ENCODE results near the gene PRRG4. TPM values are rescaled to one million over a fixed set of nuclear protein-coding genes. Genes with fewer than 3 reads are reported as not detected.

PRRG4 gene
- total RNA-seq, 1 donor from 2014 or later, result 3.0 TPM

GRCh38 chr11:32905028-32905667 is 75.4 kb downstream of the PRRG4 start:
- intact Hi-C loops (cut with DNase I), result no loop called here
- TF ChIP-seq, protein P1, sequence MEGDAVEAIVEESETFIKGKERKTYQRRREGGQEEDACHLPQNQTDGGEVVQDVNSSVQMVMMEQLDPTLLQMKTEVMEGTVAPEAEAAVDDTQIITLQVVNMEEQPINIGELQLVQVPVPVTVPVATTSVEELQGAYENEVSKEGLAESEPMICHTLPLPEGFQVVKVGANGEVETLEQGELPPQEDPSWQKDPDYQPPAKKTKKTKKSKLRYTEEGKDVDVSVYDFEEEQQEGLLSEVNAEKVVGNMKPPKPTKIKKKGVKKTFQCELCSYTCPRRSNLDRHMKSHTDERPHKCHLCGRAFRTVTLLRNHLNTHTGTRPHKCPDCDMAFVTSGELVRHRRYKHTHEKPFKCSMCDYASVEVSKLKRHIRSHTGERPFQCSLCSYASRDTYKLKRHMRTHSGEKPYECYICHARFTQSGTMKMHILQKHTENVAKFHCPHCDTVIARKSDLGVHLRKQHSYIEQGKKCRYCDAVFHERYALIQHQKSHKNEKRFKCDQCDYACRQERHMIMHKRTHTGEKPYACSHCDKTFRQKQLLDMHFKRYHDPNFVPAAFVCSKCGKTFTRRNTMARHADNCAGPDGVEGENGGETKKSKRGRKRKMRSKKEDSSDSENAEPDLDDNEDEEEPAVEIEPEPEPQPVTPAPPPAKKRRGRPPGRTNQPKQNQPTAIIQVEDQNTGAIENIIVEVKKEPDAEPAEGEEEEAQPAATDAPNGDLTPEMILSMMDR (IDR thresholded peaks at IDR 0.05), result no peak
- H3K27ac ChIP-seq, result no peak overlapping the region

More at GRCh38 chr11:32905028-32905667, 75.4 kb downstream of the PRRG4 start:
- no peaks in the 10 kb centered on the region for H3K36me3 ChIP-seq
- no peak overlapping the region for H3K4me3 ChIP-seq
- no peaks in the 10 kb centered on the region for H3K4me1 ChIP-seq
- H3K9me3 ChIP-seq, result no peaks in the 10 kb centered on the region
- H3K27me3 ChIP-seq, result no peaks in the 10 kb centered on the region
- DNase-seq (ENCODE audit: low spot score in 2 of 2), result no peak

Other genes starting within 250 kb of the PRRG4 start
- 149 TPM for gene EIF3M, start 246.1 kb upstream of the PRRG4 start, total RNA-seq
- gene CCDC73, start 35.3 kb upstream of the PRRG4 start, total RNA-seq, result not detected
- gene QSER1, start 62.9 kb downstream of the PRRG4 start, total RNA-seq, result 8.2 TPM
- gene DEPDC7, start 186.0 kb downstream of the PRRG4 start, total RNA-seq, result not detected
- 33.6 TPM for gene TCP11L1, start 209.6 kb downstream of the PRRG4 start, total RNA-seq

Data from ascending aorta (tissue), 2 donors.